Measurements from ENCODE around the gene TMEM126A. TPM values are rescaled to one million over a fixed set of nuclear protein-coding genes. Genes with fewer than 3 reads are reported as not detected.

TMEM126A gene
- total RNA-seq, 1 donor from 2014 or later = 18.3 TPM

DNA sequence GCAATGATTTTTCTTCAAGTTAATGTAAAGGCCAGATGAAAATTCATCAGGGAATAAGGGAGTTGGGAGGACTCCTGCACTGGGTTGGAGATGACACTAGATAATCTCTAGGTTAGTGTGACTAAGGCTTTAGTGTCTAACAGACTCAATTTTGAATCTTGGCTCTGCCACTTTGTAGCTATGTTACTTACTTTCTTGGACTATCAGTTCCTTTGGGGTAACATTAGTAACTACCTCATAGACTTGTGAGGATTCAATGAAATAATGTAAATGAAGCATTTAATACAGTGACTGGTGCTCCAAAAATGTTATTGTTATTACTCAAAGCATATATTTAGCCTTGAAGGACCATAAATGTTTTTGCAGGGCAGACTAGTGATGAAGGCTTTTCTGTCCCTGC is 47.8 kb downstream of the TMEM126A start:
- DNase-seq (ENCODE audit: low spot score) = no peak

DNA sequence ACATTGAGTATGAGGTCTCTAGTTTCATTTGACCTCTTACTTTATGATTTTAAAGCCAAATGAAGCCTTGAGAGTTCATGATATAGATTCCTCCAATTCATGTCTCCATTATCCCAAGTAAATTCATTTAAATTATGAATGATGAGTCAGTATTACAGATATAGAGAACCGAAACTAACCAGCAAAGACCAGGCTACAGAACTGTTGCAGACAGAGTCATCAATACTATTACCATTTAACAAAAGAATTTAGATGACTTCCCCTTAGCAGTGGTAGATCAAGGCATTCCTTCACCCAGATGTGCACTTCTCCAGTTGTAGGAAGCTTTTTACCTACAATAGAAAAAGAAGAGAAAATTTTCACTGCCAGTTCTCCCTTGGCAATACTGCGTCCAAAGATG is 50.0 kb downstream of the TMEM126A start:
- DNase-seq (ENCODE audit: low spot score) = no peak

- no peak for DNase-seq (ENCODE audit: low spot score)
Observed at GRCh38 chr11:85698195-85698594, 50.4 kb downstream of the TMEM126A start.

GRCh38 chr11:85699957-85700741 is 52.4 kb downstream of the TMEM126A start:
- no peak for DNase-seq (ENCODE audit: low spot score)

GRCh38 chr11:85704967-85705366 is 57.2 kb downstream of the TMEM126A start:
- DNase-seq (ENCODE audit: low spot score) = no peak

- no peak for DNase-seq (ENCODE audit: low spot score)
Observed at GRCh38 chr11:85705800-85706199, 58.0 kb downstream of the TMEM126A start.

Other genes starting within 250 kb of the TMEM126A start
- gene DLG2, start 20.6 kb upstream of the TMEM126A start, total RNA-seq = 4.4 TPM
- gene TMEM126B, start 19.4 kb upstream of the TMEM126A start, total RNA-seq = 35.5 TPM
- gene CREBZF, start 17.2 kb downstream of the TMEM126A start, total RNA-seq = 48.4 TPM
- gene CCDC89, start 38.2 kb downstream of the TMEM126A start, total RNA-seq = 2.6 TPM
- 39.0 TPM for gene SYTL2, start 163.2 kb downstream of the TMEM126A start, total RNA-seq
- not detected for gene CCDC83, start 207.4 kb downstream of the TMEM126A start, total RNA-seq